ENCODE results near the gene INSIG2.

The INSIG2 gene

DNA sequence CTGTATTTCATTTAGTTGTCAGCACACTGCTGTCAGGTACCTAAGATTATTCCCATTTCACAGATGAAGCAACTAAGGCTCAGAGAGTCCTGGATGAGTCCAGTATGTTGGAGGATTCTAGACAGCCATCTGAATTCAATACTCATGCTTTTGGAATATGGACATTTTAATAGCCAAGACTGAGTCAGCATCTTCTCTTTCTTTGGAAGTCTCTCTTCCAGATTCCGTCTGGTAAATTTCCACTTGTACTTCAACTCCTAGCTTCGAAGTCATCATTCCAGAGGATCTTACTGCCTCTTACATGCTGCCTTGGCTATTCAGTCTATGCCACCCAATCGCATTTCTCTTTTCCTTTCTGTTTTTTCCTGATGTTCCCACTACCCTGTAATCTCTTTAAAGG, 40.6 kb downstream of the INSIG2 start:
- Histone ChIP-seq H3K27ac (ENCODE audit: poor library complexity, severe bottlenecking) (no peak overlapping the region), H3K27me3 (ENCODE audit: insufficient read depth, poor library complexity, severe bottlenecking) (no peaks in the 10 kb centered on the region), H3K4me3 (ENCODE audit: severe bottlenecking) (no peak overlapping the region), H3K36me3 (ENCODE audit: low read depth) (no peaks in the 10 kb centered on the region), H3K4me1 (ENCODE audit: insufficient read depth, poor library complexity, severe bottlenecking) (peaks cover 15% of the 10 kb centered on the region), H3K9me3 (ENCODE audit: severe bottlenecking) (no peaks in the 10 kb centered on the region)
- DNase-seq (ENCODE audit: low spot score) (no peak), ATAC-seq (ENCODE audit: low read depth) (no peak)
- TF ChIP-seq, protein P1, sequence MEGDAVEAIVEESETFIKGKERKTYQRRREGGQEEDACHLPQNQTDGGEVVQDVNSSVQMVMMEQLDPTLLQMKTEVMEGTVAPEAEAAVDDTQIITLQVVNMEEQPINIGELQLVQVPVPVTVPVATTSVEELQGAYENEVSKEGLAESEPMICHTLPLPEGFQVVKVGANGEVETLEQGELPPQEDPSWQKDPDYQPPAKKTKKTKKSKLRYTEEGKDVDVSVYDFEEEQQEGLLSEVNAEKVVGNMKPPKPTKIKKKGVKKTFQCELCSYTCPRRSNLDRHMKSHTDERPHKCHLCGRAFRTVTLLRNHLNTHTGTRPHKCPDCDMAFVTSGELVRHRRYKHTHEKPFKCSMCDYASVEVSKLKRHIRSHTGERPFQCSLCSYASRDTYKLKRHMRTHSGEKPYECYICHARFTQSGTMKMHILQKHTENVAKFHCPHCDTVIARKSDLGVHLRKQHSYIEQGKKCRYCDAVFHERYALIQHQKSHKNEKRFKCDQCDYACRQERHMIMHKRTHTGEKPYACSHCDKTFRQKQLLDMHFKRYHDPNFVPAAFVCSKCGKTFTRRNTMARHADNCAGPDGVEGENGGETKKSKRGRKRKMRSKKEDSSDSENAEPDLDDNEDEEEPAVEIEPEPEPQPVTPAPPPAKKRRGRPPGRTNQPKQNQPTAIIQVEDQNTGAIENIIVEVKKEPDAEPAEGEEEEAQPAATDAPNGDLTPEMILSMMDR (IDR thresholded peaks at IDR 0.05; ENCODE audit: poor library complexity, severe bottlenecking): no peak

DNA sequence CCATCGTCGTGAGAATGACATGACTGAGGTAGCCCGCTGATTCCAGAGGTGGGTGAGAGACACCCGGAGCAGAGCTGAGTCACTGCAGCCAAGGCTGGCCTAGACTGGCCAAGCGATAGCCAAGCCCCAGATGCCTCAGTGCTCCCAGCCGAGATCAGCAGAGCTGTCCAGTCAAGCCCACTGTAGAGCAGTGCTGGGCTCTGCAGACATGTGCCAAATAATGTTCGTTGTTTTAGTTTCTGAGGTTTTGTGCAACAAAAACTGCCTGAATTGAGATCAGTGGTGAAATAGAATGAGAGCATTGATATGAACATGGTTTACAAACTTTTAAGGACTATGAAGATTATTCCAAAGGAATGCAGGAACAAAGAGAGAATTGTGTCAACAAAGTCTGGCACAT, 42.1 kb downstream of the INSIG2 start:
- no peak overlapping the region for H3K27ac ChIP-seq (ENCODE audit: poor library complexity, severe bottlenecking)
- TF ChIP-seq, protein P1 (IDR thresholded peaks at IDR 0.05; ENCODE audit: poor library complexity, severe bottlenecking): no peak
- H3K36me3 ChIP-seq (ENCODE audit: low read depth): no peaks in the 10 kb centered on the region
- H3K4me1 ChIP-seq (ENCODE audit: insufficient read depth, poor library complexity, severe bottlenecking): no peaks in the 10 kb centered on the region
- ATAC-seq (ENCODE audit: low read depth) (no peak), DNase-seq (ENCODE audit: low spot score) (no peak)
- no peaks in the 10 kb centered on the region for H3K9me3 ChIP-seq (ENCODE audit: severe bottlenecking)
- H3K27me3 ChIP-seq (ENCODE audit: insufficient read depth, poor library complexity, severe bottlenecking): no peaks in the 10 kb centered on the region
- H3K4me3 ChIP-seq (ENCODE audit: severe bottlenecking): no peak overlapping the region

DNA sequence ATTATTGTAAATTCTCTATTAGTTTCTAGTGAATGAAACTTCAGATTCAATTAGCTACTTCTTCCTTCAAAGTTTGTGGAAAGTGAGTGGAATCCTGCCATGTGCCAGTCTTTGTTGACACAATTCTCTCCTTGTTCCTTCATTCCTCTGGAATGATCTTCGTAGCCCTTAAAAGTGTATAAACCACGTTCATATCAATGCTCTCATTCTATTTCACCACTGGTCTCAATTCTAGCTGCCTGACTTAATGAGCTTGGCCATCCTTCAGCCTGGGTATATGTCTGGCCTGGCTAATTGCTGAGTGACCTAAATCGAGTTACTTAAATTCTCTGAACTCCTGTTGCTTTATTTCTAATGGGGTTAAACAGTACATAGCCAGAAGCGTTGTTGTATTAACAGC, 43.5 kb downstream of the INSIG2 start:
- Histone ChIP-seq H3K4me1 (ENCODE audit: insufficient read depth, poor library complexity, severe bottlenecking) (no peaks in the 10 kb centered on the region), H3K27me3 (ENCODE audit: insufficient read depth, poor library complexity, severe bottlenecking) (no peaks in the 10 kb centered on the region), H3K27ac (ENCODE audit: poor library complexity, severe bottlenecking) (no peak overlapping the region), H3K36me3 (ENCODE audit: low read depth) (no peaks in the 10 kb centered on the region), H3K9me3 (ENCODE audit: severe bottlenecking) (no peaks in the 10 kb centered on the region), H3K4me3 (ENCODE audit: severe bottlenecking) (no peak overlapping the region)
- TF ChIP-seq, protein P1 (IDR thresholded peaks at IDR 0.05; ENCODE audit: poor library complexity, severe bottlenecking): no peak
- ATAC-seq (ENCODE audit: low read depth) (no peak), DNase-seq (ENCODE audit: low spot score) (no peak)

DNA sequence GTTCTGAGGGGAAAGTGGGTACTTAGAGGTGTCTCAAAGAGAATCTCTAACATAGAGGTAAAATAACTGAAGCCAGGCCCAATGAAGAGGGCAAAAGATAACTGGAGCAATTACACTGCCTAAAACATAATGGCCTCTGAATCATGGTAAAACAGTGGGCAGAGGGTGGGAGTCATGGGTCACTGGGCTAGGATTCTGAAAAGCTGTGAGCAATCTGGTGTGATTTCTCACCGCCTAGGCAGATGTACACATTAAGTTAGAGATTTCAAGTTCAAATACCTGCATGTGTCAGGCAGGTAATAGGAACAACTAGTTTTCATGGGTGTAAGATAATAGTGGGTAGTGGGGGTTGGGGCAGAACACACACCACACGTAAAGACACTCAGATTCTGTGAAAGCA, 45.6 kb downstream of the INSIG2 start:
- Histone ChIP-seq H3K4me1 (ENCODE audit: insufficient read depth, poor library complexity, severe bottlenecking) (no peaks in the 10 kb centered on the region), H3K27ac (ENCODE audit: poor library complexity, severe bottlenecking) (no peak overlapping the region), H3K27me3 (ENCODE audit: insufficient read depth, poor library complexity, severe bottlenecking) (no peaks in the 10 kb centered on the region), H3K4me3 (ENCODE audit: severe bottlenecking) (no peak overlapping the region), H3K36me3 (ENCODE audit: low read depth) (no peaks in the 10 kb centered on the region), H3K9me3 (ENCODE audit: severe bottlenecking) (no peaks in the 10 kb centered on the region)
- TF ChIP-seq, protein P1 (IDR thresholded peaks at IDR 0.05; ENCODE audit: poor library complexity, severe bottlenecking): no peak
- no peak for DNase-seq (ENCODE audit: low spot score)
- ATAC-seq (ENCODE audit: low read depth): no peak

DNA sequence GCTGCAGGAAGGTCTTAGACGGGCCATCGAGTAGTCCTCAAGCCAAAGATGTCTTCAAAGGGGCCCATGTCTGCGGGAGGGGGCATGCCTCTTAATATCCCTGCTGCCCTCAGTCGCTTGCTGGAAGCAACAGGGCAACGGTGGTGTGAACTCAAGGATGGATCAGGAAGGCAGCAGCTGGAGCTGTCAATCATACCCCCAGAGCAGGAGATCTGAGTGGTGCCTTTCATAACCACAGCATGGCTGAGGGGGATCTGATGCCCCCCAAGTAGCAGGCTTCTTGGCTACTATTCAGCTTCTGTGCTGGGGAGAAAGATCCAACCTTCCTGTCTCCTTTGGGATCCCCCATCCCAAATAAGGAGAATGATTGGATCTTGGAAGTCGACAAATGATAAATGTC, 46.4 kb downstream of the INSIG2 start:
- Histone ChIP-seq H3K27ac (ENCODE audit: poor library complexity, severe bottlenecking) (no peak overlapping the region), H3K9me3 (ENCODE audit: severe bottlenecking) (no peaks in the 10 kb centered on the region), H3K4me3 (ENCODE audit: severe bottlenecking) (no peak overlapping the region), H3K4me1 (ENCODE audit: insufficient read depth, poor library complexity, severe bottlenecking) (no peaks in the 10 kb centered on the region), H3K27me3 (ENCODE audit: insufficient read depth, poor library complexity, severe bottlenecking) (no peaks in the 10 kb centered on the region), H3K36me3 (ENCODE audit: low read depth) (no peaks in the 10 kb centered on the region)
- DNase-seq (ENCODE audit: low spot score) (no peak), ATAC-seq (ENCODE audit: low read depth) (no peak)
- TF ChIP-seq, protein P1 (IDR thresholded peaks at IDR 0.05; ENCODE audit: poor library complexity, severe bottlenecking): no peak
